ENCODE data around the gene CLDN3.
A peak's percentile ranks its signal among the peaks of the same experiment; 100 is the strongest.

The CLDN3 gene

DNA sequence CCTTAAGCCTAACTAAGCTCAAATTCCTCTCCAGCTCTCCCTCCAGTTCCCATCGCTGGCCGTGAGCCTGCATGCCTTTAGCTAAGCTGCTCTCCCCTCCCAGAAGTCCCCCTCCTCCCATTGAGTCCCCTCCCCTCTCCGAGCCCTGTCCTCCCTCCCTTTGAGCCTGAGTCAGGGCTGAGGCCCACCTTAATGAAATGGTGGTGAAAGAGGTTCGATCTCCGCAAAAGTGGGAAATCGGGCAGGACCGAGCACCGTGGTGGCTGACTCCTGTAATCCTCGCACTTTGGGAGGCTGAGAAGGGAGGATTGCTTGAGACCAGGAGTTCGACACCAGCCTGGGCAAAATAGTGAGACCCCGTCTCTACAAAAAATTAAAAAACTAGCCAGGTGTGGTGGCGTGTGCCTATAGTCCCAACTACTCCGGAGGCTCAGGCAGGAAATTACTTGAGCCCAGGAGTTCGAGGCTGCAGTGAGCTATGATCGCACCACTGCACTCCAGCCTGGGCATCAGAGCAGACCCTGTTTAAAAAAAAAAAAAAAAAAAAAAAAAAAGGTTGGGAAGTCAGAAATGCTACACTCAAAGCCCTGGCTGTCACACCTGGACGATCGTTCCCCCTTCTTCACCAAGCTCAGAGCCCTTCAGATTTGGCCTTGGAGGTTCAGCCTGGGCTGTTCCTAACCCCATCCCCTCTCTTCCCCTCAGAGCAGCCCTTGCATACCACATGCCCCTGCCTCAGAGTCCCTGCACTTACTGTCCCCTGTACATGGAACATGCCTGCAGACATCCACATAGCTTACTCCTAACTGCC lies 995 bp upstream of the CLDN3 start:
- no peak for DNase-seq (ENCODE audit: low read depth)

DNA sequence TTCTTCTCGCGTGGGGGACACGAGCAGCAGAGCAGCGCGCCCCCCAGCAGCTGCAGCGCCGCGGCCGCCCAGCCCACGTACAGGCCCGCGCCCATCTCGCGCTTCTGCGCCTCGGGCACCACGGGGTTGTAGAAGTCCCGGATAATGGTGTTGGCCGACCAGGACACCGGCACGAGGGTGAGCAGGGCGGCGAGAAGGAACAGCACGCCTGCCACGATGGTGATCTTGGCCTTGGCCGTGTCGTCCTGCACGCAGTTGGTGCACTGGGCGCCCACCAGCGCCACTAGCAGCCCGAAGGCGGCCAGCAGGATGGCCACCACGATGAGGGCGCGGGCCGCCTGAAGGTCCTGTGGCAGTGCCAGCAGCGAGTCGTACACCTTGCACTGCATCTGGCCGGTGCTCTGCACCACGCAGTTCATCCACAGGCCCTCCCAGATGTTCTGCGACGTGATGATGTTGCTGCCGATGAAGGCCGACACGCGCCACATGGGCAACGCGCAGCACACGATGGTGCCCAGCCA lies 529 bp downstream of the CLDN3 start:
- no peak for DNase-seq (ENCODE audit: low read depth)

DNA sequence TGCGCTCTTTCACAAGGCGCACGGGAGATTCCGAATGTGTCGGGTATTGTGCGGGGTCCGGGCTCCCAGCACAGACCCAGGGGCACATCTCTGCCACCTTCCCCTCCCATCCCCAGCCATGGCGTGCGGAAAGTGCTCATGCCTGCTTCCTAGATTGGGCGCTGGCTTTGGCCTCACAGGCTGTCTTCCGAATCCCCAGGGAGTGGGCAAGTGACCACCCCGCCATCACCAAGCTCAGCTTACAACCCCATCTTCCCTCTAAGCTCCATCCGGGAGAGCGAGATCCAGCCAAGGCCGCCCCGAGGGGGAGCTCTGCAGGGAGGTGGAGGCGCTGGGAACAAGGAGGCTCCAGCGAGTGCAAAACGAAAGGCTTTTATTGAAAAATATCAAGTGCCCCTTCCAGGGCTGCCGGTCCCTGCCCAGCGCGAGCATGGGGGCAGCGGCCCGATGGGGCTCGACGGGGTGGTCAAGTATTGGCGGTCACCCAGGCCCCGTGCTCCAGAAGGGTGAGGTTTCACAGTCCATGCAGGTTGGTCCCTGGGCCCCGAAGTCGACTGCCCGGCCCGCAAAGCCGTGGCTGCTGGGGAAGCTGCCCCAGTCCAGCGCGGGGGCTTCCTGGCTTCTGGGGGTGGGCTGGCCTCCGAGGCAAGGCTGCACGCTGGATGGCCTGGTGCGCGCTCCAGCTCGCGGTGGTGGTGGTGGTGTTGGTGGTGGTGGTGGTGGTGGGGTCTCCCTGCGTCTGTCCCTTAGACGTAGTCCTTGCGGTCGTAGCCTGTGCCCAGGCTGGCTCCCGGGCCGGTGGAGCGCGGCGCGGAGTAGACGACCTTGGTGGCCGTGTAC lies 1.2 kb downstream of the CLDN3 start:
- DNase-seq (ENCODE audit: low read depth): no peak

DNA sequence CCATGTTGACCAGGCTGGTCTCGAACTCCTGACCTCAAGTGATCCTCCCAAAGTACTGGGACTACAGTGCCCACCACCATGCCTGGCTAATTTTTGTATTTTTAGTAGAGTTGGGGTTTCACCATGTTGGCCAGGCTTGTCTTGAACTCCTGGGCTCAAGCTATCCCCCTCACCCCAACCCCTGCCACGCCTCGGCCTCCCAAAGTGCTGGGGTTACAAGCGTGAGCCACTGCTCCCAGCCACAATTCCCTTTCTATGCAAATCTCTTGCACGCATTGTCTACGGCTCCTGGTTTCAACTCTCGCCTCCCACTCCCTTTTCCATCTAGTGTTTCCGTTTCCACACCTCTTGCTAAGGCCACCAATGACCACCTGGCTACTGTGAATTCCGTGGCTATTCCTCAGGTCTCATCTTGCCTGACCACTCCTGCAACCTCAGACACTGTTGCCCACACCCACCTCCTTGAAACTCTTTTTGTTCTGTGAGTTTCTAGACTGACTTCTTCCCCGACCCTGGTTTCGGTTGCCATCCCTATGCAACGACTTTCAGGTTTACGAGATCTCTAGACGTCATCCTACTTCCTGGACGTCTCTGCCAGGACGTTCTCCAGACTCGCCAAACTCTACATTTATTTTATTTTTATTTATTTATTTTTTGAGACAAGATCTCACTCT lies 3.4 kb downstream of the CLDN3 start:
- DNase-seq (ENCODE audit: low read depth): no peak

DNA sequence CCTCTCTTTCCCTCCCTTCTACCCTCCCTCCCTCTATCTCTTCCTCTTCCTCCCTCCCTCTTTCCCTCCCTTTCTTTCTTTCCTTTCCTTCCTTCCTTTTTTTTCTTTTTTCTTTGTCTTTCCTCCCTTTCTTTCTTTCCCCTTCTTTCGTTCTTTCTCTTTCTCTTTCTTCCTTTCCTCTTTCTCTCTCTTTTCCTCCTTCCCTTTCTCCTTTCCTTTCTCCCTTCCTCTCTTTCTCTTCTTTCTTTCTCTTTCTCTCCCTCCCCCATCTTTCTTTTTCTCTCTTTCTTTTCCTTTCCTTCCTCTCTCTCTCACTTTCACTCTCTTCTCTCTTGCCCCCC lies 7.4 kb downstream of the CLDN3 start:
- DNase-seq (ENCODE audit: low read depth): no peak

DNA sequence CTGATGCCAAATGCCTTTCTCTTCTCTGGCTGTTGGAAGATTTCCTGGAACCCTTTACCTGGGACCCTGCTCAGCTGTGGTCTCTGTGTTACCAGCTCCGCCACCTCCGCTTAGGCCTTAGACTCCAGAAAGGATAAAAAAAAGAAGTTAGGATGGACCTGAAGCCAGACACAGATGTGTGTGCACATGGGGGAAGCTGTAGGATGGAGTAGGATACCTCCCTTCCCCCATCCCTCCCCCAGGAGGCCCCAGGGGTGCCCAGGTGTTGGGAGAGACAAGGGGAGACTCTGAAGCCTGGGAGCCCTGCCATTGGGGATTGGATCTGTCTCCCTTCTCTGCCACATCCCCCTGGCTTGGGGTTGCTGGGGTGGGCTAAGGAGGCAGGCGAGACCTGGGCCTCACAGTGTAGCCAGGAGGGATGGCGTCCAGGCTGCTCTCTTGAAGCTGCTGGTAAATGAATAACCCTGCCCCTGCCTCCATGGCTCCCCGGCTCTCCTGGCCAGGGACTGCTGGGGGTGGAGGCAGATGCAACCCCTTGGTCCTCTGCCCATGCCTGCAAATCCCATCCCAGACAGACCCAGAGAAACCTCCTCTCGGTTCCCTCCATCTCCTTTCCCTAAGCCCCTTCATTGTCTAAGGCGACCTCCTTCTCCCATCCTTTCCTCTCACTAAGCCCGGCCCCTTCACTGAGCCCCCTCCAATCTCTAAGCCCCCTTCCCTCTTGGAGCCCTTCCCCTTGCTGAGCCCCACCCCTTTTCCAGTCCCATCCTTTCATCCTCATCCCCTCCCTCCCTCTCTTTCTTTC lies 8.0 kb downstream of the CLDN3 start:
- no peak for DNase-seq (ENCODE audit: low read depth)

DNA sequence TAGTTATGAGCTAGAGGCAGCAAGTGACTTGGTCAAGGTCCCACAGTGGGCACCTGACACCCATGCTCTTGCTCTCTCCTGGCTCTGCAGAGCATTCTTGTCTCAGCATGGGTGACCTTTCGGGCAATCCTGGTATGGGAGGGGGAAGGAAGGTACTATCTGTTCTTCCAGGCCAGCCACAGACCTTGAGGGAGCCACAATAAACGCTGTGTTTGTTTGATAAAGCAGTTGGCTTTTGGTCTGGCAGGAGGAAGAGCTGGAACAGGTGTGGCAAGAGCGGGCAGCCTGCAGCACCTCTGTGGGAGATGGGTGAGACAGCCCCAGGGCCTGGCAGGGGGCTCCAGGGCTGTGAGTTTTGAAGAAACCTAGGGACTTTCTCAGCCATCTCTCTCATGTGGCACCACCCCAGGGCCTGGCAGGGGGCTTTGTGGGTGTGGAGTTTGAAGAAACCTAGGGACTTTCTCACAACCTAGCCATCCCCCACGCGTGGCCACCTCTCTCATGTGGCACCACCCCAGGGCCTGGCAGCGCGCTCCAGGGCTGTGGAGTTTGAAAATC lies 11.4 kb downstream of the CLDN3 start:
- no peak for DNase-seq (ENCODE audit: low read depth)

DNA sequence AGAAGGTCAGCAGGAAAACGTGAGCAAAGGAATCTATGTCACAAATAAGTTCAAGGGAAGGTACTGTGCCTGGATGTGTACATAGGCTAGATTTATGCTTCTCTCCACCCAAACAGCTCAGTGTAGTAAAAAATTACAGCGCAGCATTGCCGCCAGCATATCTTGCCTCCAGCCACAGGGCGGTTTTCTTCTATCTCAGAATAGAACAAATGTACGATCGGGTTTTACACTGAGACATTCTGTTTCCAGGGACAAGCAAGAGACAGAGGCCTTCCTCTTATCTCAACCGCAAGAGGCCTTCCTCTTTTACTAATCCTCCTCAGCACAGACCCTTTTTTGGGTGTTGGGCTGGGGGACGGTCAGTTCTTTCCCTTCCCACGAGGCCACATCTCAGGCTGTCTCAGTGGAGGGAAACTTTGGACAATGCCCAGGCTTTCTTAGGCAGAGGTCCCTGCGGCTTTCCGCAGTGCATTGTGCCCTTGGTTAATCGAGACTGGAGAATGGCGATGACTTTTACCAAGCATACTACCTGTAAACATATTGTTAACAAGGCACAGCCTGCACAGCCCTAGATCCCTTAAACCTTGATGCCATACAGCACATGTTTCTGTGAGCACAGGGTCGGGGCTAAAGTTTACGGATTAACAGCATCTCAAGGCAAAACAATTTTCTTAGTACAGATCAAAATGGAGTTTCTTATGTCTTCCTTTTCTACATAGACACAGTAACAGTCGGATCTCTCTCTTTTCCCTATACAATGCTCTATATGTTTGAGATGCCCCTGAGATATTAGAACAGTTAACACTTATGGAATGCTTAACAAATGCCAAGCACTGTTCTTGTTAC lies 19.9 kb downstream of the CLDN3 start:
- DNase-seq (ENCODE audit: low read depth): no peak

DNA sequence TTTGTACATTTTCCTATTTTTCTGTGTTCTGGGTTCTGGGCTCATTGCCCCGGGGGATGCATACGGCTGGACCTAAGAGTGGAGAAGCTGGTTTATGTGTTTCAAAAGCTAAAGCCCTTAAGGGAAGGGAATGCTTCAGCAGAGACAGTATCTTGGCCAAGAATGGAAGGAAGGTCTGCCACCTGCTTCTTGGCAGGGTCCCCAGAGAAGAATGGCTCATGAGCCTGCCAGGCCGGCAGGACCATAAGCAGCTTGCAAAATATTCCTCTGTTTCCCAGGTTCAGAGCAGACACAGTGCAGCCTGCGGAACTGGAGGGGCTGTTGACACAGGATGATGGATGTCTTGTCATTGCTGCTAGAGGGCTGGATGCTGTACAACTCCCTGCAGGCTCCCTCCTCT lies 23.7 kb downstream of the CLDN3 start:
- DNase-seq (ENCODE audit: low read depth): no peak

DNA sequence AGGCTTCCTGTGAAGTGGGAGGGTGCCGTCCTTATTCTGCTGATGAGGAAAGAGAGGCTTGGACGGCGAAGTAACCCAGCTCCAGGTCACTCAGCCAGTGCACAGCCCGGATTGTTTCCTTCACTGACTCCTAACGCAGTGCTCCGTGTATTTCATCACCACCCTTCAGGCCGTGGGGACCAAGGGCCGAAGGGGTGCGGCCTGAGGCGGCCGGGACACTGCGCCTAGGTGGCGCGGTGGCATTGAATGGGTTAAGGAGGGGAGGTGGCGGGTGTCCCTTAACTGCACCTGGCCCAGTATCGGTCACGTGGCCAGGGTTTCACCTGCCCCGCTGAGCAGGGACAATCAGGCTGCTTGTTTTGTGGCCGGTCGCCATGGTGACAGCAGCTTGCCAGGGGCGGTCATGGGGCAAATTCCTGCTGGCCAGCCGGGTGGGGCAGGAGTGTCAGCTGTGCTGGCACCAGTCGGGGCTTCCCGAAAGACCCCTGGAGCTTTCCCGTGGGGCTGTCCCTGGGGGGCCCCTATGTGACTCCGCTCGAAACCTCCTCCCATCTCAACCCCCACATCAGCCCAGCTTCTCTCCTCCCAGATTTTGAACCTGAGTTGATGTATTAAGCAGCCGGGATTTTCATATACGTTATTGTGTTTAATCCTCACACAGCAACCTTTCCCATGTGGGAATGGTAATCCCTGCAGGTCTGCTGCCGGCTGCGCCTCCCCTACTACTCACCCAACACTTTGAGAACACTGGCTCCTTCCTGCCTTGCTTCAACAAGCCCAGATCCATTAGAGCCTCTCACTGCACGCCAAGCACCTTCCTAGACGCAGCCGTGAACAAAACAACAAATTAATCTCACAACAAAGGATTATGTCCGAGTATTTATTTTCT lies 27.1 kb downstream of the CLDN3 start:
- DNase-seq (ENCODE audit: low read depth): no peak

DNA sequence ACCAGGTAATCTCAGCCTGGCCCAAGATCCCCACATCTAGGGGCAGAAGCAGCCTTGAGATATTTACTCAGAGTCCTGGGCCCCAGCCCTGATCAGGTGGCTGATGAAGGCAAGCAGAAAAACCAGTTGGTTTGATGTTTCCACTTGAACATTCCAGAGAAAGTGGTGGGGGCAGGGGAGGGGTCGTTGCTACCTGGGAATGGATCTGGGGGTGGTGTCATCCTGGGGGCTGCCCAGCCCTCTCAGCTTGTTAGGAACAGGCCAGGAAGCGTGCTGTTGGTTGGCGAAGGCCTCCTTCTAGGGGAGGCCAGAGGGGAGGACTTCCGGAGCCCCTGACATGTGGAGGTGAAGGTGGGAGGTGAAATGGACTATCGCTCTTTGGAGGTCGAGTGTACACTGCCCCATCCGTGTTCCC lies 27.7 kb downstream of the CLDN3 start:
- DNase-seq (ENCODE audit: low read depth): no peak

DNA sequence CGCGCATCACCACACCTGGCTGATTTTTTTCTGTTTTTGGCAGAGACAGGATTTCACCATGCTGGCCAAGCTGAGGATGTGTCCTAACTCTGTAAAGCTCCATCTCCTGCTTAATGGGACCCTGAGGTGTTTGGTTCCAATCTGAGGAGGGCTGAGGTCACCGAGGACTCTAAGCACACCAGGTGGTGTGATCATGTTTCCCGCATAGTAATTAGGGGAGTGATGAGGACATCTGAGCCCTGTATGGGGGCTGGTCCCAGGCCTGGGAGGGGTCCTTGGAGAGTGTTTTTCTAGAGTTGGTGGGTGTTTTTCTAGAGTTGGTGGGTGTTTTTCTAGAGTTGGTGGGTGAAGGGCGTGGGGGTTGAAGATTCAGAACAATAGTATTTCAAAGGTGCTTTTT lies 28.5 kb downstream of the CLDN3 start:
- no peak for DNase-seq (ENCODE audit: low read depth)

DNA sequence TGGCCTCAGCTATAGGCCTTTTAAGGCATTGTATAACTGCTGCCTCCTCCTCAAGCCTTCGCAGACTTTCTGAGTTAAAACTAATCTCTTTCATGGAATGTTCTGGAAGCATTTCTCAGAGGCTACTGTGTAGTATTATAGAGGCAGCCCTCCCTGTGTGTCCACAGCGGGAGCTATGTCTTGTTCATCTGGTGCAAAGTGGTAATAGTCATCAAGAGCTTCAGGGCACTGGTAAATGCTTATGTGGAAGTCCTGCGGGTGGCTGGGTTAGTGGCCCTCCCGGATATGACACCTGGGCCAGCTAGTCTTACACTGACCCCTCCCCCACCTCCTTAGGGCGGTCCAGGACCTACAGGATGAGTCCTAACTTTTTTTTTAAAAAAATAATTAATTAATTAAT lies 29.3 kb downstream of the CLDN3 start:
- no peak for DNase-seq (ENCODE audit: low read depth)

DNA sequence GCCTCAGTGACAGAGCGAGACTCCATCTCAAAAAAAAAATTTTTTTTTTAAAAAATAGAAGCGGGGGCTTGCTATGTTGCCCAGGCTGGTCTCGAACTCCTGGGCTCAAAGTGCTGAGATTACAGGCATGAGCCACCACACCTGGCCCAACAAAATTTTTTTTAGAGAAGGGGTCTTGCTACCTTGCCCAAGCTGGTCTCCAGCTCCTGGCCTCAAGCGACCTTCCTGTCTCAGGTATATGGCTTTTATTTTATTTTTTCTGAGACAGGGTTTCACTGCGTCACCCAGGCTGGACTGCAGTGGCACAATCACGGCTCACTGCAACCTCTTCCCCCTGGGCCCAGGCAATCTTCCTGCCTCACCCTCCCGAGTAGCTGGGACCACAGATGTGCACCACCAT lies 29.9 kb downstream of the CLDN3 start:
- DNase-seq (ENCODE audit: low read depth): no peak

DNA sequence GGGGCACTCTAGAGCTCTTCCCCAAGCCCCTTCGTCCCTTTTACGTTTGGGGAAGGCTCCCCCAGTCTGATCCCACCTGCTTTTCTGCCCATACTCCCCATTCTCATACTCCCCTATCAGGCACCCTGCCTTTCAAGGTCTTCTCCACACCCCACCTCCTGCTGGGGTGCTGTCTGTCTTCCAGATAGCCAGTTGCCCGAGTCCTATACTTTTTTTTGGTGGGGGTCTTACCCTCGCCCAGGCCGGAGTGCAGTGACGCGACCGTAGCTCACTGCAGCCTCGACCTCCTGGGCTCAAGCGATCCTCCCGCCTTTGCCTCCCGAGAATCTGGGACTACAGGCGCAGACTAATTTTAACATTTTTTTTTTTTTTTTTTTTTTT lies 30.7 kb downstream of the CLDN3 start:
- no peak for DNase-seq (ENCODE audit: low read depth)

DNA sequence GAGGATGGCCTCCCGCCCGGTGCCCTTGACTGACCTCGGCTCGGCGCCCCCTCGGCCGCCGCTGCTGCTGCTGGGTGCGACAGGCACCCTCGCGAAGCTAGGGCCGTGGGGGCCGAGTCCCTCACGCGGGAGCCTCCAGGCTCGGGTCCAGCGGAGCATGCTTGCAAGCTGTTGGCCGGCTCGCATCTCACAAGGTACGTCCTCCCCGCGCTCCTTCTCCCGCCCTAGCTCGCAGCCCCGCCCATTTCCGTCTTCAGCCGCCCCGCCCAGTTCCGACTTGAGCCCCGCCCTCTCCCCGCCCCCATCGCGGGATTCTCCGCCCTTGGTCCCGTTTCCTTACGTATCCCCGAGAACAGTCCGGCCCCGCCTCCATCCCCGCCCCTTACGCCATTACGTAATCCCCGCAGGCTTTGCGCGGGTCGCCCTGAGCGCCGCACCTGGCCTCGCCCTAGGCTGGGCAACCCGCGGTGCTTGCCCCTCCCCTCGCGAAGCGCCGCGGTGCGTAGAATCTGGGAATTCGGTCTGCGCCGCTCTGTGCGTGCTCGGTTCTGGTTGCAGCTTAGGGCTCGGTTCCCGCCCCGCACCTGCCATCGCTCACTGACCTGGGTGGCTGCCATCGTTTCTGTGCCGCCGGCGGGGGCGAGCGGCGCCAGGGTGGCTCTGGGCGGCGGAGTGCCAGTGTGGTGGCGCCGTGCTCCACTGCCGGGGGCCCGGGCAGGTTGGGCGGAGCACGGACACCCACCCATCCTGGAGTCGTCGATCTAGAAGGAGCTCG lies 31.3 kb downstream of the CLDN3 start, which contains the start of gene ABHD11:
TSS of gene ABHD11 (minus strand) at position 191 of the 775 bp plus-strand sequence. CDS start at position 159, 32 bp downstream.
- DNase-seq (ENCODE audit: low read depth): peak; percentile 95

DNA sequence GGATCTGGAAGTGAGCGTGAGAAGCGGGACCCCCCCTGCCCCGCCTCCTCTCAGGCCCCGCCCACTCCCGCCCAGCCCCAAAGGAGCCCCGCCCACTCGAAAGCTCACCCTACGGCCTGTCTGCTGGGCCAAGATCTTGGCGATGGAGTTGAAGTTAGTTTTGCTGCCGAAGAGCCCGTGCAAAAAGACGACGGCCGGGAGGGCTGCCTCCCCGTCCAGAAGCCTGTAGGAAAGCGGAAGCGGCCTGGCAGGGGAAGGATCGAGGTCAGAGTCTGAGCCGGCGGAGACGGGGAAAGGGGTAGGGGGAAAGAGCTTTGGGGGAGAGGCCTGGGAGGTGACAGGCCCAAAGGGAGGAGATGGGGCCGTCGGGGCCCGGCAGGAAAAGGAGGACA lies 31.9 kb downstream of the CLDN3 start:
- peak; percentile 52 for DNase-seq (ENCODE audit: low read depth)

DNA sequence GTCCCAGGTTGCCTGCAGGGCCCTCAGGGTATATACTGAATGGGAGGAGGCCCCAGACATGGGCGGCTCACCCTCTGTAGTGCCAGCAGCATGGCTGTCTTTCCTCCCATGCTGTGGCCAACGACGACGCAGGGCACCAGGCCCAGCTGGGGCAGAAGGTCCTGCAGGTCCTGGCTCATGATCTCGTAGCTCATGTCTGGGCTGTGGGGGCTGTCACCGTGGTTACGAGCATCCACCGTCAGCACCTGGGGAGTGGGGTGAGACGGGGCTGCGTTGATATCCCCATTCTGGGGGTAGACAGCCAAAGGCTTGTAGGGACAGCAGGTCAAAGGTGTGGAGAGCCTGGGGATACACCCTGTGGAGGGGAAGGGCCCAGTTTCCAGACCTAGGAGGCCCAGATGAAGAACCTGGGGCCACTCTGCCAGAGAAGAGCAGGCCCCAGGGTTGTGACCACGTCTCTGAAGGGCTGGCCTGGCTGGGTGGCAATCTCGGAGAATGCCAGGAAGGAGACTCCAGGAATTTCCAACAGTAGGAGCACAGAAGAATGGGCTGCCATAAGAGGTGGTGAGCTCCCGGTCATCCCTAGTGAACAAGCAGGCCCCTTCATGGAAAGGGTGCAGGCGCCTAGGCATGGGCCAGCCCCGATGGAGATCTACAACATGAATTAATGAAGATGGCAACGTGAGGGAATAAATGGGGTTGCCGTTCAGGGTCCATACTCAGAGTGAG lies 32.4 kb downstream of the CLDN3 start:
- no peak for DNase-seq (ENCODE audit: low read depth)
